NCI-H226 (cell line): ENCODE results near the gene MYOCD.

Experiments used
- DNase-seq: peaks from one replicate; pipeline ENCODE4 v3.0.0-alpha.2; 2015

The MYOCD gene

DNA sequence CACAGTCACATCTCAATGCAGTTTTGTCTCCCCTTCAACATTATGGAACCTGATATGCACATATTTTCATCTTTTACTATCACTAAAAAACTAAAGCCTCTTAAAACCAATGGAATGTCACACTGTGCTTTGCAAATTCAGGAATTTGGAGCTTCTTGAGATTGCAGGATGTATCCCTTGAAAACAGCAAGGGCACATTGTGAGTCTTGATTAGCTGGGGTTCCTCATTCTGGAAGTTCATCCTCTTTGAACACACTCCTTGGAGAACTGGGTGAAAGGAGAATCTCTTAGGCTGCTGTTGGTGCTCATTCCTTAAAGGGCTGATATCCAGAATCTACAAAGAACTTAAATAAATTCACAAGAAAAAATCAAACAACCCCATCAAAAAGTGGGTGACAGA is 21.1 kb upstream of the MYOCD start:
- no peak for DNase-seq

- no peak for DNase-seq
Measured at GRCh38 chr17:12646761-12647422, 18.8 kb upstream of the MYOCD start.

DNA sequence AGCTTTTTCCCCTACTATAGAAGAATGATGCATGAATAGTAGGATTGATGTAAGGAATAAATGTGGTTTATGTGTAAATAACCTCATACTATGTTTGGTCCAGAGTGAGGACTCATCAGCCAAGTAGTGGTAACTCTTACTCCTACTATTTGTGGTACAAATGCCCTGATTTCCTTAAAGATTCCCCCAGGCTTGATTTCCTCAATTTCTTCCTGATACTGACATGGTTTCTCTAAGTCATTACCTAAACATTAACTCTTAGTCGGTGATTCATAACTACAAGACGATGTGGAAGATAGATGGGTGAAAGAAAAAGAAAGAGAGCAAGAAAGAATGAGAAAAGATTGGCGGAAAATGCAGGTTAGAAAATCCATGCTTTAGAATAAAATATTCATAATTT is 17.2 kb upstream of the MYOCD start:
- no peak for DNase-seq

GRCh38 chr17:12655936-12656335 is 9.8 kb upstream of the MYOCD start:
- DNase-seq, result no peak

DNA sequence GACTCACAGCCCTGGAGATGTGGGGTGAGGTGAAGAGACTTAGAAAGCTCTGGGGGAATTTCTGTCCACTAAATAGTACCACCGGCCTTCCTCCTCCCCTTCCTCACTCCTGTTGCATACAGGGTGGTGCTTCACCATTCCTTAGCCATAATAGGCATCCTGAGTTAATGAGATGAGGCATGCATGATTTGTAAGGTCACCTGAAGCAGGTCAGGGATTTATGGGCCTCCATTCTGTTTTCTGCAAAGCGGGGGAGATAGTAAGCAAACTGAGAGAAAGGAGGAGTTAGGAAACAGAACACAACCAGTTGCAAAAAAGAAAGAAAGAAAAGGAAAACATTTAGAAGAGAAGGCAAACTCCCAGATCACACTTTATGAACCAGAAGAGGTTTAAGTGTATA is 9.3 kb upstream of the MYOCD start:
- DNase-seq, result no peak

DNA sequence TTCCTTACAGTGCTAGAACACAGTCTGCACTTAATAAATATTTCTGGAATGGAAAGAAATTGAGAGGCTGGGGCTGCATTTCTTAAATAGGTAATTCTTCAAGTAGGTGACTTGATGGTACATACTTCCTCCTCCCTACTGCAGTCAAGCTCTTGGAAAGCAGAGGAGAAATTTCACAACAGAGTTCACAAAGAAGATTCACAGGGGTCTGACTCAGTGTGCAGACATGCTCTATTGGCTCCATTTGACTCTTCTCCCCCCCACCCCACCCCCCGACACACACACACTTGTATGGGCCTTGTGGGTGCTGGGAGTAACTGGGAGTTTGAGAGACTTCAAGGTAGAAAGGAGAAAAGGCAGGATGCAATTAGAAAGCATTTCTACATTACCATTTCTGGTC is 6.2 kb upstream of the MYOCD start:
- no peak for DNase-seq

DNA sequence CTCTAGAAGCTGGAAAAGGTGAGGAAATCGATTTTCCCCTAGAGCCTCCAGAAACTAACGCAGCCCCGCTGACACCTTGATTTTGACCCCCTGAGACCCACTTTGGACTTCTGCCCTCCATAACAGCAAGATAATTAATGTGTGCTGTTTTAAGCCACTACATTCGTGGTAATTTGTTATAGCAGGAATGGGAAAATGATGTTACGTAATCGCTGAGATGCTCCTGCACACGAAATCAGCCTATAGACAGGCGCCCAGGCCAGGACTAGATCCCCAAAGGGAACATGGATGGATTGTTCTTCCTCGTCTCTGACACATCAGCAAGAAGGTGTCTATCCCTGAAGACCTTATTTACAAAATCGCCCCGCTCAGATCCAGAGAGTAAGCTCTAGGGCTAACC is 1.4 kb upstream of the MYOCD start:
- DNase-seq, result no peak

DNA sequence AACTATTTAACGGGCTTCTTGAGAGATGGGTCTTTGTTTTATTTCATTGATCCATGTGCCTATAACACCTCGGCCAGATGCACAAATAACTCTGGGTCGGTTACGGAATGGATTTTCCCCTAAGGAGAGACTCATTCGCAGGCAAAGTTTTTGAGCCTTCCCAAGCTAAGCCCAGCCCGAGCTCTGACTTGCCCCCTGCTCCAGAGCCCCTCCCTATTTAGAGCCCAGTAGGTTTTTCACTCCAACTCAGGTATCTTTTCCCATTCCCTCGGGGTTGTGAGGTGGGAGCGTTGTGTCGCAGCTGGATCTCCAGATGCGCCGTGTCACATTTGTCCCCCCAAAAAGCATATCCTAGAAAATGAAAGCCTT is 812 bp upstream of the MYOCD start:
- no peak for DNase-seq

DNA sequence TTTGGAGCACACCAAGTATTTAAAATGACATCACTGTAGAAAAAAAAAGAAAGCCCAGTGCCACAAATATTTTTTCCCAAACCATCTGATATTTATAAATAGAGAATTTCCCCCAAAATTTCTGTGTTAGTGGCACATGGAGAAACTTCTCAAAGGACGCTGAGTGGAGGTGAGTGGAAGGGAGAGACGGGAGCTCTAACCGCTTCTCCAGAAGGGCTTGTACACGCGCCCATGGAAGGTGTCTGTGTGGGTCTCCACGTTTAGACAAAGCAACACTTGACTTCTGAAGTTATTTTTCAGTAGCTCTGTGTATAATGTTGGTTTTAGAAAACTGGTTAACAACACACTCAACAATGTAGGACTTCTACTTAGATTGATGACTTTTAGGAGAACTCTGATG is 1.0 kb downstream of the MYOCD start:
- no peak for DNase-seq

DNA sequence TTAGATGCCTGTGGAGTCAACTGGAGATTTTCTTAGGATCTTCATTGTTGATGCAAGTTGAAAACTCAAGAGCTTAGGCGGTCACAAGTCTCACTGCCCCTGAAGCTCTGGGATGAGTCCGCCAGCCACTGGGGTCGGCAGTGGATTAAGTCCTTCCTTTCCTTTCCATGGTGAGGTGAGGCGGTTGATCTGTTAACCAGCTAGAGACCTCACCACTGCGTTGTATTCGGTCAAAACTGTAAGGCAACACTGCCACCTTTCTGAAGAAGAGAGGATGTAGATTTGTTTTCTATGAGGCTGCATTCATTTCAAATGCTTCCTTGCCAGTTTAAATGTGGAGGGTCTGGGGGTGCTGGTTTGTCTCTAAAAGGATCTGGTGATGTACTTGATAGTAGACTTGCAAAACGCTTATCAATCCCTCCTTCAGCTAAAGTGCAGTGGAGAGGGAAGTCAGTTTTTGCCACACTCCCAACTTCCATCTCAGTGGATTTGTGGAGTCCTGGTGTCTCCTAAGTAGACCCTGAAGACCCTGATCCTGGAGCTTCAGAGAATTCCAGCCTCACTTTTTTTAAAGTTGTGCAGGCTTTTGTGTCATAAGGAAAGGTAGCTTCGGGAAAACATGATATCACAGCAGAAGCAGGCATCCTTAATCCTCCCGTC is 1.7 kb downstream of the MYOCD start:
- DNase-seq, result peak; percentile 8

- no peak for DNase-seq
Measured at GRCh38 chr17:12671906-12672305, 6.2 kb downstream of the MYOCD start.

DNA sequence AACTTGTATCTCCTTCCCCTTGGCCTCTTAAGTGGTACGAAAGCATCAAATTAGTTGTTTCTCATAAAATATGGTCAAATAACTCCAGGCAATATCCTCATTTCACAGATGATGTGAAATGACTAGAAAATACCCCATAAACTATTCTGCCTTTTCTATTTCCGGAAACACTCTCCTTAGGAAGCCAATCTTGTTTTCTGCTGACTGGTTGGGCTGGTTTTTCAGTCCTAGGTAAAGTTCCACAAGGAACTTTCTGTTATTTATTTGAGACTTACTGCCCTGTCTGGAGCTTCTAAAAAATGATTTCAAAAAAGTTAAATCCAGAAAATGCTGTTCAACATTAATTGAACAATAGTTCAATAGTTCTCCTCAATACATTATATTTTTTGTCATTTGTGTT is 7.3 kb downstream of the MYOCD start:
- DNase-seq, result no peak

GRCh38 chr17:12673788-12674187 is 8.1 kb downstream of the MYOCD start:
- DNase-seq, result peak; percentile 9

GRCh38 chr17:12680407-12680897 is 14.8 kb downstream of the MYOCD start:
- no peak for DNase-seq

DNA sequence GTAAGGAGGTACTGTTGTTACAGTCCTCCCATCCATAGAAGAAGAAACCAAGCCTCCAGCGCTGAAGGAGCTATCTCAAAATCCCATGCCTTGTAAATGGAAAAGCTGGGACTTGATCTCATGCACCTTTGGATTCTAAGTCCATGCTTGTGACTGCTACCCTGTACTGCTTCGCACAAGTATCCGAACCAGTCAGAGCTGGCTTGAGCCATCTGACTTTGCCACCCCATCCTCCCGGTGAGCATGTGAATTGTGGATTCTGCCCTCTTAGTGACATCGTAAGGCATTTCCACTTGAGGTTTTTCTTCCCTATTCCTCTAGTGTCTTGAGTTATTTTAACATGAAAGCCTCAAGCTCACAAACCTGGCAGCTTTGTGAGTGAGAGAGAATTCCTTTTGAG is 15.3 kb downstream of the MYOCD start:
- no peak for DNase-seq

DNA sequence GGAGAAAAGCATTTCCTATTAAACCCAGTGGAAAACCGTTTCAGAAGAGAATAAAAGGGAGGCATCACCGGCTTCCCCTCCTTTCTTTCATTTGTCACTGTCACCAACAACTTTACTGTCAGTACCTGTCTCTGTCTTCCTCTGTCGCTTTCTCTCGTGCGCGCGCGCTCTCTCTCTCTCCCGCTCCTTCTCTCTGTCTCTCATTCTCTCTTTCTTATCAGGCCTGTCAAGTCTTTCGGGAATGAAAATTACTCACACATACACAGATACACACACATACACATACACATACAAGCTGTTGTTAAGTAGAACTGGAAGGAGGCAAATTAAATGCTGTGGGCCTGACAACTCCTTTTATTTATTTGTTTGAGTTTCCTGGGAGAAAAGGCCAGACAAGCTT is 17.6 kb downstream of the MYOCD start:
- DNase-seq, result no peak

DNA sequence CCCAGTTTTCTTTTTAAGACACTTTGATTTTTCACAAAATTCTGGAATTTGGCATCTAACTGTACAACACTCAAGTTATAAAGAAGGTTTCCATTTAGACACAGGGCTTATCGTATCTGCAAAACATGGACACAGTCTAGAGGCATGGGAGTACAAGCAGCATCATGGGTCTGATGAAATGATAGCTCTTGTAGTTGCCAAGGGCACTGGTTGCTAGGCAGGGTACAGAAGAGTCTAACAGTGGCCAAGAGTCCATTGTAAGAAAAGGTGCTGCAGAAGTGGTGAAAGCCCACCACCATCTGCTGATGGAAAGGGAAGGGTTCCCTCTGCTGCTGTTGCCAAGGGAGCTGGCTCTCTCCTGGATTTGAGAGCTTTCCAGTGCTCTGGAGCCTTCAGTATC is 20.8 kb downstream of the MYOCD start:
- DNase-seq, result no peak

DNA sequence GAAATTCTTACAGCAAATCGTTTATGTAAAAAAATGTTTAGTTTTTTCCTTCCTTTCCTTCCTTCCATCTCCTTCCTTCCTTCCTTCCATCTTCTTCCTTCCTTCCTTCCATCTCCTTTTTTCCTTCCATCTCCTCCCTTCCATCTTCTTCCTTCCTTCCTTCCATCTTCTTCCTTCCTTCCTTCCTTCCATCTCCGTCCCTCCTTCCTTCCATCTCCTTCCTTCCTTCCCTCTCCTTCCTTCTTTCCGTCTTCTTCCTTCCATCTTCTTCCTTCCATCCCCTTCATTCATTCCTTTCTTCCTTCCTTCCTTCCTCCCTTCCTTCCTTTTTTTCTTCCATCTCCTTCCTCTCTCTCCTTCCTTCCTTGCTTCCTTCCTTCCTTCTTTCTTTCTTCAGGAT is 22.7 kb downstream of the MYOCD start:
- no peak for DNase-seq

- no peak for DNase-seq
Measured at GRCh38 chr17:12691173-12691572, 25.5 kb downstream of the MYOCD start.

DNA sequence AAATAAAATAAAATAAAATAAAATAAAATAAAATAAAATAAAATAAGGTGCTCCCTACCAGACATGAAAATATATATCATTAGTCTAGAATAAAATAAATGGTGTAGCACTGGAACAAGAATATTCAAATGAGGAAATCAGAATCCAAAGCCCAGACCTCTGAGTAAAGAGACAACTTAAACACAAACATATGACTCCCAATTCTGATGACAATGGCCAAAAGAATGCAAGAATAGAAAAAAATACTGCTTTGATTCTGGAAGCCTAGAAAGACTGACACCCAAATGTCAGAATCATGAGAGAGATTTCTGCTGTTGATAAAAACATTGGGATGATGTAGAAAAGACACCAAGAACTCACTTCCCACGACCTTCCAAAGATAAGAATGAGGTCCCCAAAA is 27.9 kb downstream of the MYOCD start:
- DNase-seq, result no peak

DNA sequence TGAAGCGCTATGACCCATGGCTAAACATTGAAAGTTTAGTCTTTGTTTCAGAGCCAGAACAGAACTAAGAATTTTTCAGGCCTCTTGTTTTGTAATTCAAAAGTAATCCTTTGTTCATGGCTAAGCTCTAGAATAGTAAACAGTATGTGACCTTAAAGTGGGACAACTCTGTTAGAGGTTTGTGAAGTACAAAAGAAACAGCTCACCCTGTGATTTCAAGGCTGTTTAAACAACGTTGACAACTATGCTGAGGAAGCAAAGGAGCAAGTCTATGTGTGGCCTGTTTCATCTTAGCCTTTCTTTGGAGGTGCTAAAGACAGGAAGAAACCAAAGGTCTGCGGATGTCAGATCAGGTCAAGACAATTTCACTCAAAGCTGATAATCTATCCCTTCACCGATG is 40.4 kb downstream of the MYOCD start:
- no peak for DNase-seq

- DNase-seq, result no peak
Measured at GRCh38 chr17:12709063-12709462, 43.4 kb downstream of the MYOCD start.

DNA sequence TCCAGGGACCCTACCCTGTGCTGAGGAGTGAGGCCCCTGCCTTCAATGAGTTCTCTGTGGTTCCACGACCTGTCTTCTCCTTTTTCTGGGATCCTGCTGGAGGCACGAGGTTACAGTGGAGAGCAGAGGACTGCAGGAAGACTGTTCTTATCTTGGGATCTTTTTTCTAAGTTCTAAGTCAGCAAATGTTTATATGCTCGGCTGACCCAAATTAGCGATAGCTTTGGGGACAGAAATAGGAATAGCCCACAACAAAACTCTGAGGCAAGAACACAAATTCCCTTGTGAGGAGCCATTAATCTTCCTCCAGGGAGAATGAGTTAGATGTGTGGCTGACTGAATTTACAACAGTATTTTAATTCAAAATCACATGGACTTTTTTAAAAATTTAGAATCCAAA is 46.7 kb downstream of the MYOCD start:
- DNase-seq, result no peak

- DNase-seq, result no peak
Measured at GRCh38 chr17:12712941-12713340, 47.3 kb downstream of the MYOCD start.

- DNase-seq, result no peak
Measured at GRCh38 chr17:12719948-12720347, 54.3 kb downstream of the MYOCD start.
